Stomach smooth muscle (tissue), 2 donors: Measurements from ENCODE around the gene IL23R.
"Not testable (repeated sequence)": the region's sequence is repeated elsewhere in the genome, so short reads cannot be mapped to it uniquely, and the experiment has no call there.

Source experiments
- H3K27ac ChIP-seq: one replicate; pipeline ENCODE4 v1.7.0; 2013; ENCODE audit warnings: mild to moderate bottlenecking, low read length, inconsistent platforms
- H3K27me3 ChIP-seq, 2 donors: one replicate each; pipeline ENCODE4 v1.7.0; 2013; ENCODE audit warnings: low read length in 2 of 2; ENCODE audit not compliant: insufficient read depth in 2 of 2, control insufficient read depth in 1 of 2
- H3K36me3 ChIP-seq, 2 donors: one replicate each; pipeline ENCODE4 v1.7.0; 2013; ENCODE audit warnings: low read length in 2 of 2; ENCODE audit not compliant: control insufficient read depth in 2 of 2, insufficient read depth in 2 of 2
- H3K4me1 ChIP-seq: one replicate; pipeline ENCODE4 v1.7.0; 2013; ENCODE audit warnings: low read length; ENCODE audit not compliant: control insufficient read depth, insufficient read depth
- H3K4me3 ChIP-seq, 2 donors: one replicate each; pipeline ENCODE4 v1.7.0; 2013; ENCODE audit warnings: low read length in 2 of 2
- H3K9ac ChIP-seq, 2 donors: one replicate each; pipeline ENCODE4 v1.7.0; 2013; ENCODE audit warnings: low read length in 2 of 2, mild to moderate bottlenecking in 1 of 2
- H3K9me3 ChIP-seq, 2 donors: one replicate each; pipeline ENCODE4 v1.7.0; 2013; ENCODE audit warnings: low read length in 2 of 2; ENCODE audit not compliant: control insufficient read depth in 2 of 2
- donor health status: healthy.
- donor health status: Pancreatic carcinoma.

IL23R gene

GRCh38 chr1:67135354-67135753, 30.9 kb upstream of the IL23R start:
- no peaks in the 10 kb centered on the region for H3K36me3 ChIP-seq
- H3K27me3 ChIP-seq: no peaks in the 10 kb centered on the region
- H3K9me3 ChIP-seq: no peaks in the 10 kb centered on the region
- peaks cover 4% of the 10 kb centered on the region for H3K4me1 ChIP-seq
- H3K4me3 ChIP-seq: no peak overlapping the region
- no peak overlapping the region for H3K9ac ChIP-seq
- H3K27ac ChIP-seq: no peak overlapping the region

- H3K27me3 ChIP-seq: no peaks in the 10 kb centered on the region
- H3K36me3 ChIP-seq: no peaks in the 10 kb centered on the region
- H3K4me3 ChIP-seq: no peak overlapping the region
- H3K27ac ChIP-seq: no peak overlapping the region
- H3K9ac ChIP-seq: no peak overlapping the region
- H3K4me1 ChIP-seq: peaks cover 4% of the 10 kb centered on the region
- no peaks in the 10 kb centered on the region for H3K9me3 ChIP-seq
These were observed 28.9 kb upstream of the IL23R start for GRCh38 chr1:67137307-67137753.

GRCh38 chr1:67138813-67139499, 27.3 kb upstream of the IL23R start:
- H3K4me3 ChIP-seq: no peak overlapping the region
- no peaks in the 10 kb centered on the region for H3K27me3 ChIP-seq
- no peak overlapping the region for H3K9ac ChIP-seq
- no peaks in the 10 kb centered on the region for H3K9me3 ChIP-seq
- no peak overlapping the region for H3K27ac ChIP-seq
- H3K4me1 ChIP-seq: peaks cover 4% of the 10 kb centered on the region
- H3K36me3 ChIP-seq: no peaks in the 10 kb centered on the region

GRCh38 chr1:67140460-67140859, 25.8 kb upstream of the IL23R start:
- Histone ChIP-seq H3K4me3 (no peak overlapping the region), H3K4me1 (no peaks in the 10 kb centered on the region), H3K27ac (no peak overlapping the region), H3K27me3 (no peaks in the 10 kb centered on the region), H3K9ac (no peak overlapping the region), H3K9me3 (no peaks in the 10 kb centered on the region), H3K36me3 (no peaks in the 10 kb centered on the region)

- not testable (repeated sequence) for H3K4me3 ChIP-seq, H3K36me3 ChIP-seq, H3K27me3 ChIP-seq, H3K27ac ChIP-seq, H3K4me1 ChIP-seq, H3K9me3 ChIP-seq, H3K9ac ChIP-seq
These were observed 24.4 kb upstream of the IL23R start for GRCh38 chr1:67141832-67142231.

- no peaks in the 10 kb centered on the region for H3K36me3 ChIP-seq
- no peaks in the 10 kb centered on the region for H3K4me1 ChIP-seq
- no peak overlapping the region for H3K4me3 ChIP-seq
- no peaks in the 10 kb centered on the region for H3K9me3 ChIP-seq
- H3K27me3 ChIP-seq: no peaks in the 10 kb centered on the region
- H3K9ac ChIP-seq: no peak overlapping the region
- H3K27ac ChIP-seq: no peak overlapping the region
These were observed 23.3 kb upstream of the IL23R start for GRCh38 chr1:67142931-67143330.

- no peaks in the 10 kb centered on the region for H3K9me3 ChIP-seq
- peaks cover 2% of the 10 kb centered on the region for H3K4me1 ChIP-seq
- H3K27me3 ChIP-seq: no peaks in the 10 kb centered on the region
- no peaks in the 10 kb centered on the region for H3K36me3 ChIP-seq
- no peak overlapping the region for H3K27ac ChIP-seq
- no peak overlapping the region for H3K9ac ChIP-seq
- no peak overlapping the region for H3K4me3 ChIP-seq
These were observed 22.3 kb upstream of the IL23R start for GRCh38 chr1:67143966-67144365.

- H3K36me3 ChIP-seq: no peaks in the 10 kb centered on the region
- peaks cover 4% of the 10 kb centered on the region for H3K4me1 ChIP-seq
- no peak overlapping the region for H3K4me3 ChIP-seq
- no peaks in the 10 kb centered on the region for H3K9me3 ChIP-seq
- no peaks in the 10 kb centered on the region for H3K27me3 ChIP-seq
- H3K27ac ChIP-seq: no peak overlapping the region
- no peak overlapping the region for H3K9ac ChIP-seq
These were observed 21.6 kb upstream of the IL23R start for GRCh38 chr1:67144696-67145095.

GRCh38 chr1:67146101-67146500, 20.2 kb upstream of the IL23R start:
- H3K27ac ChIP-seq: no peak overlapping the region
- H3K36me3 ChIP-seq: no peaks in the 10 kb centered on the region
- H3K27me3 ChIP-seq: no peaks in the 10 kb centered on the region
- H3K4me1 ChIP-seq: peaks cover 4% of the 10 kb centered on the region
- H3K4me3 ChIP-seq: no peak overlapping the region
- no peak overlapping the region for H3K9ac ChIP-seq
- no peaks in the 10 kb centered on the region for H3K9me3 ChIP-seq

- no peak overlapping the region for H3K4me3 ChIP-seq
- H3K27ac ChIP-seq: no peak overlapping the region
- H3K9ac ChIP-seq: no peak overlapping the region
- no peaks in the 10 kb centered on the region for H3K36me3 ChIP-seq
- H3K27me3 ChIP-seq: no peaks in the 10 kb centered on the region
- H3K4me1 ChIP-seq: peaks cover 4% of the 10 kb centered on the region
- no peaks in the 10 kb centered on the region for H3K9me3 ChIP-seq
These were observed 19.7 kb upstream of the IL23R start for GRCh38 chr1:67146539-67146938.

GRCh38 chr1:67147973-67148372, 18.3 kb upstream of the IL23R start:
- not testable (repeated sequence) for H3K4me3 ChIP-seq, H3K9me3 ChIP-seq, H3K27ac ChIP-seq, H3K9ac ChIP-seq, H3K27me3 ChIP-seq, H3K36me3 ChIP-seq, H3K4me1 ChIP-seq
